HCT116 (cell line): ENCODE results near the gene PELI1. TPM values are rescaled to one million over a fixed set of nuclear protein-coding genes. Genes with fewer than 3 reads are reported as not detected.

Source experiments
- ATAC-seq: fragments of 200-7000 bp; cut with Tn5 transposase; 2 replicates; pipeline ENCODE4 v1.9.1; 2020; ENCODE audit warnings: mild to moderate bottlenecking, moderate library complexity
- BruUV-seq: library from RNA; stranded (reverse); fragments of 400-500 nt; replicated peaks from 2 replicates; lab custom pipeline; 2021; lab: Mats Ljungman, UMichigan
- CTCF ChIA-PET: fragments of 300-600 bp; sonication (Branson Sonifier 250); formaldehyde crosslinking; loops from one replicate; lab custom pipeline; 2021; ENCODE audit warnings: antibody characterized with exemption; lab: Charles Lee
- POLR2A ChIA-PET: fragments of 300-600, 350-600 bp; sonication (Branson Sonifier 250); formaldehyde crosslinking; loops from one replicate; lab custom pipeline; 2021; ENCODE audit warnings: antibody characterized with exemption; lab: Charles Lee
- RAD21 ChIA-PET, 2 experiments: fragments of 300-600 bp; sonication (Branson Sonifier 250); formaldehyde crosslinking; loops; one replicate each; lab custom pipeline; 2023; ENCODE audit warnings: low total read pairs in 2 of 2; ENCODE audit not compliant: uncharacterized antibody in 2 of 2, unreplicated experiment in 2 of 2, low non-redundant PET in 1 of 2; lab: Charles Lee
- DNase-seq: peaks from one replicate; pipeline ENCODE4 v3.0.0-alpha.2; 2010; ENCODE audit warnings: low read depth, low spot score
- H2AFZ ChIP-seq: fragments of 200-600 bp; shearing (Covaris generic), sonication (generic); 2 replicates; pipeline ENCODE4 v1.6.1; 2017; ENCODE audit warnings: low read depth, mixed run types, mixed read lengths, antibody characterized with exemption, low read length; ENCODE audit not compliant: poor library complexity, severe bottlenecking
- H3K27ac ChIP-seq: 2 replicates; pipeline ENCODE4 v1.5.1; 2012; ENCODE audit warnings: low read depth, low read length
- H3K27me3 ChIP-seq: fragments of 200-600 bp; sonication (generic); 2 replicates; pipeline ENCODE4 v1.6.1; 2016; ENCODE audit warnings: mixed run types, low read length, mixed read lengths; ENCODE audit not compliant: insufficient read depth
- H3K36me3 ChIP-seq, 2 experiments: fragments of 200-500 bp in 1 of 2; fragments of 200-600 bp in 1 of 2; sonication (Bioruptor generic) in 1 of 2; sonication (generic) in 1 of 2; 2 replicates each; pipeline versions ENCODE4 v1.5.1 to v1.6.1; 2014 to 2016; ENCODE audit warnings: low read length in 2 of 2, inconsistent platforms in 1 of 2, mixed read lengths in 1 of 2, mixed run types in 1 of 2; ENCODE audit not compliant: insufficient read depth in 2 of 2, control insufficient read depth in 1 of 2
- H3K4me1 ChIP-seq, 2 experiments: fragments of 200-600 bp in 1 of 2; sonication (generic) in 1 of 2; 2 replicates each; pipeline versions ENCODE4 v1.5.1 to v1.6.1; 2012 to 2017; ENCODE audit warnings: low read length in 2 of 2, inconsistent platforms in 1 of 2, mild to moderate bottlenecking in 1 of 2, mixed read lengths in 1 of 2, mixed run types in 1 of 2, moderate library complexity in 1 of 2; ENCODE audit not compliant: insufficient read depth in 2 of 2, control insufficient read depth in 1 of 2
- H3K4me2 ChIP-seq: fragments of 200-600 bp; sonication (generic); 2 replicates; pipeline ENCODE4 v1.6.1; 2017; ENCODE audit warnings: mixed run types, low read length, mixed read lengths
- H3K4me3 ChIP-seq, 2 experiments: fragments of 200-600 bp in 1 of 2; sonication (generic) in 1 of 2; replicated peaks in 1 of 2; 2 replicates each; pipeline ENCODE4 v1.5.1; 2011 to 2016; ENCODE audit warnings: low read length in 2 of 2, control low read depth in 1 of 2, low read depth in 1 of 2, mild to moderate bottlenecking in 1 of 2, mixed read lengths in 1 of 2, mixed run types in 1 of 2
- H3K79me2 ChIP-seq: fragments of 200-600 bp; sonication (generic); 2 replicates; pipeline ENCODE4 v1.6.1; 2017; ENCODE audit warnings: mild to moderate bottlenecking, mixed run types, low read length, moderate library complexity, mixed read lengths; ENCODE audit not compliant: insufficient read depth
- H3K9ac ChIP-seq: fragments of 200-600 bp; sonication (generic); 2 replicates; pipeline ENCODE4 v1.6.1; 2016; ENCODE audit warnings: low read length, mixed read lengths
- H3K9me2 ChIP-seq: fragments of 200-600 bp; sonication (generic), shearing (Covaris generic); 2 replicates; pipeline ENCODE4 v1.6.1; 2017; ENCODE audit warnings: mixed run types, mild to moderate bottlenecking, moderate library complexity; ENCODE audit not compliant: insufficient read depth
- H3K9me3 ChIP-seq, 2 experiments: fragments of 200-500 bp in 1 of 2; fragments of 200-600 bp in 1 of 2; sonication (Bioruptor generic) in 1 of 2; sonication (generic) in 1 of 2; 2 replicates each; pipeline ENCODE4 v1.6.1; 2014 to 2017; ENCODE audit warnings: low read length in 2 of 2, mixed read lengths in 2 of 2, inconsistent platforms in 1 of 2, low read depth in 1 of 2, mild to moderate bottlenecking in 1 of 2, mixed run types in 1 of 2, moderate library complexity in 1 of 2; ENCODE audit not compliant: control insufficient read depth in 1 of 2, insufficient read depth in 1 of 2
- H4K20me1 ChIP-seq: fragments of 200-600 bp; sonication (generic), shearing (Covaris generic); 2 replicates; pipeline ENCODE4 v1.6.1; 2017; ENCODE audit warnings: mixed run types, mild to moderate bottlenecking, moderate library complexity; ENCODE audit not compliant: insufficient read depth
- ATF3 ChIP-seq: IDR thresholded peaks from 2 replicates; pipeline ENCODE4 v1.6.1; 2012
- CTCF ChIP-seq, 3 experiments: fragments of 200-600 bp in 1 of 3; sonication (generic) in 1 of 3; IDR thresholded peaks in 2 of 3; conservative IDR thresholded peaks in 1 of 3; 2 replicates each; pipeline ENCODE4 v1.5.1; 2012 to 2017; ENCODE audit warnings: low read depth in 2 of 3, low read length in 2 of 3, antibody characterized with exemption in 1 of 3, borderline replicate concordance in 1 of 3, control low read depth in 1 of 3, mild to moderate bottlenecking in 1 of 3, mixed read lengths in 1 of 3, mixed run types in 1 of 3, moderate library complexity in 1 of 3; ENCODE audit not compliant: insufficient read depth in 1 of 3
- EGR1 ChIP-seq: IDR thresholded peaks from 2 replicates; pipeline ENCODE4 v1.6.1; 2012; ENCODE audit warnings: low read depth
- EZH2 ChIP-seq: fragments of 200-600 bp; sonication (generic); IDR thresholded peaks from 2 replicates; pipeline ENCODE4 v1.6.1; 2017; ENCODE audit warnings: antibody characterized with exemption, mixed run types
- JUND ChIP-seq: IDR thresholded peaks from 2 replicates; pipeline ENCODE4 v1.6.1; 2012
- RAD21 ChIP-seq: IDR thresholded peaks from 2 replicates; pipeline ENCODE4 v1.6.1; 2012; ENCODE audit warnings: low read depth, mild to moderate bottlenecking
- SRF ChIP-seq: IDR thresholded peaks from 2 replicates; pipeline ENCODE4 v1.6.1; 2012; ENCODE audit warnings: low read depth
- TCF7L2 ChIP-seq: IDR thresholded peaks from 2 replicates; pipeline ENCODE4 v1.7.0; 2011; ENCODE audit warnings: borderline replicate concordance, inconsistent platforms; ENCODE audit not compliant: insufficient read depth, insufficient read length; ENCODE audit errors: extremely low read depth
- YY1 ChIP-seq: IDR thresholded peaks from 2 replicates; pipeline ENCODE4 v1.6.1; 2011; ENCODE audit warnings: low read length, low read depth, moderate library complexity, mild to moderate bottlenecking; ENCODE audit not compliant: insufficient replicate concordance; ENCODE audit errors: extremely low read depth
- ZBTB33 ChIP-seq: IDR thresholded peaks from 2 replicates; pipeline ENCODE4 v1.6.1; 2011; ENCODE audit warnings: mild to moderate bottlenecking, low read length, moderate library complexity; ENCODE audit not compliant: insufficient replicate concordance; ENCODE audit errors: extremely low read depth
- ZFX ChIP-seq: fragments of 450-650 bp; IDR thresholded peaks from 2 replicates; pipeline ENCODE4 v1.6.1; 2017
- ZNF274 ChIP-seq: fragments of 200-500 bp; sonication (Bioruptor generic); IDR thresholded peaks from 2 replicates; pipeline ENCODE4 v1.6.1; 2014; ENCODE audit warnings: mild to moderate bottlenecking, low read depth, low read length, inconsistent platforms
- intact Hi-C: fragments of 100-400 bp; cut with micrococcal nuclease; formaldehyde crosslinking; loops from 2 replicates; pipeline ENCODE4 v1.10.0; 2022
- total RNA-seq: library from RNA; stranded (reverse); gene quantifications from one replicate; pipeline ENCODE4 v1.2.1, GENCODE V29; 2021; ENCODE audit not compliant: unreplicated experiment

The PELI1 gene
- total RNA-seq, 1 experiment from 2014 or later = 7.9 TPM

- Histone ChIP-seq H3K9ac (no peak overlapping the region), H3K4me3 (no peak overlapping the region), H2AFZ (no peak overlapping the region), H3K9me2 (no peaks in the 10 kb centered on the region), H3K27ac (no peak overlapping the region), H3K79me2 (no peaks in the 10 kb centered on the region), H3K4me2 (no peak overlapping the region)
- RAD21 ChIA-PET = no interaction called here
- POLR2A ChIA-PET = no interaction called here
- no peak for DNase-seq
- intact Hi-C loops = no loop called here
- no peak for ATAC-seq
- BruUV-seq = no TSS peak
- TF ChIP-seq ZNF274 = no peak
- no peak for TF ChIP-seq YY1
- no peak for TF ChIP-seq TCF7L2
- TF ChIP-seq RAD21 = no peak
- no peak for TF ChIP-seq EGR1
- no peak for TF ChIP-seq ZBTB33
- TF ChIP-seq, all 23 proteins: peak for 0
- CTCF ChIA-PET = no interaction called here
- no peaks in the 10 kb centered on the region for H4K20me1 ChIP-seq
- no peaks in the 10 kb centered on the region for H3K27me3 ChIP-seq
- H3K9me3 ChIP-seq = no peaks in the 10 kb centered on the region
- H3K4me1 ChIP-seq = no peaks in the 10 kb centered on the region
- H3K36me3 ChIP-seq = no peaks in the 10 kb centered on the region
Measured at GRCh38 chr2:64059270-64059669, 85.0 kb downstream of the PELI1 start.

GRCh38 chr2:64056021-64056420 lies 88.2 kb downstream of the PELI1 start:
- CTCF ChIA-PET = no interaction called here

More at GRCh38 chr2:64056021-64056420, 88.2 kb downstream of the PELI1 start:
- intact Hi-C loops = no loop called here
- Histone ChIP-seq H3K9ac (no peak overlapping the region), H3K9me3 (no peaks in the 10 kb centered on the region), H3K79me2 (no peaks in the 10 kb centered on the region), H3K4me1 (no peaks in the 10 kb centered on the region), H3K27ac (no peak overlapping the region), H3K27me3 (no peaks in the 10 kb centered on the region), H3K9me2 (no peaks in the 10 kb centered on the region), H3K4me3 (no peak overlapping the region), H3K36me3 (no peaks in the 10 kb centered on the region), H4K20me1 (no peaks in the 10 kb centered on the region), H3K4me2 (no peak overlapping the region), H2AFZ (no peak overlapping the region)
- DNase-seq (no peak), ATAC-seq (no peak)
- BruUV-seq = no TSS peak
- RAD21 ChIA-PET = no interaction called here
- TF ChIP-seq CTCF (IDR thresholded peaks at IDR 0.05 in 2 of 3, conservative IDR thresholded peaks at IDR 0.05 in 1 of 3; ENCODE audit: borderline replicate concordance in 1 of 3, insufficient read depth in 1 of 3, low read depth in 2 of 3, low read length in 2 of 3) (no peak), ATF3 (no peak), JUND (no peak), YY1 (no peak), EZH2 (no peak), SRF (no peak), ZFX (no peak)
- POLR2A ChIA-PET = no interaction called here
